CD4-positive, alpha-beta T cell treated with Interleukin-4 for 1 hour (primary cell): ENCODE results near the gene HMG20A.

Source experiments
- DNase-seq, 2 donors: peaks; one replicate each; pipeline ENCODE4 v3.0.0-alpha.2; 2020 to 2022

The HMG20A gene

GRCh38 chr15:77503764-77504163 lies 83.1 kb downstream of the HMG20A start:
- no peak for DNase-seq

- no peak for DNase-seq
Measured at GRCh38 chr15:77504306-77504705, 83.6 kb downstream of the HMG20A start.

- DNase-seq = no peak
Measured at GRCh38 chr15:77504871-77505270, 84.2 kb downstream of the HMG20A start.

GRCh38 chr15:77505556-77505955 lies 84.9 kb downstream of the HMG20A start:
- DNase-seq = no peak

- DNase-seq = no peak
Measured at GRCh38 chr15:77506311-77507142, 85.8 kb downstream of the HMG20A start.

- DNase-seq = no peak
Measured at GRCh38 chr15:77507143-77507897, 86.6 kb downstream of the HMG20A start.

GRCh38 chr15:77507911-77508310 lies 87.2 kb downstream of the HMG20A start:
- DNase-seq = no peak

GRCh38 chr15:77508541-77509243 lies 88.0 kb downstream of the HMG20A start:
- DNase-seq = no peak

- DNase-seq = no peak
Measured at GRCh38 chr15:77510066-77511057, 89.7 kb downstream of the HMG20A start.

- DNase-seq = no peak
Measured at GRCh38 chr15:77511869-77512268, 91.2 kb downstream of the HMG20A start.

- no peak for DNase-seq
Measured at GRCh38 chr15:77513226-77513625, 92.5 kb downstream of the HMG20A start.

- no peak for DNase-seq
Measured at GRCh38 chr15:77514641-77515402, 94.1 kb downstream of the HMG20A start.

- no peak for DNase-seq
Measured at GRCh38 chr15:77515613-77516012, 94.9 kb downstream of the HMG20A start.

GRCh38 chr15:77516076-77516475 lies 95.4 kb downstream of the HMG20A start:
- no peak for DNase-seq

GRCh38 chr15:77516786-77517185 lies 96.1 kb downstream of the HMG20A start:
- no peak for DNase-seq

- DNase-seq = no peak
Measured at GRCh38 chr15:77517579-77517978, 96.9 kb downstream of the HMG20A start.

- DNase-seq = no peak
Measured at GRCh38 chr15:77518458-77518857, 97.8 kb downstream of the HMG20A start.

GRCh38 chr15:77519540-77519939 lies 98.9 kb downstream of the HMG20A start:
- no peak for DNase-seq

- DNase-seq = no peak
Measured at GRCh38 chr15:77521206-77521605, 100.5 kb downstream of the HMG20A start.

GRCh38 chr15:77525400-77525811 lies 104.7 kb downstream of the HMG20A start:
- no peak for DNase-seq

GRCh38 chr15:77525907-77526594 lies 105.4 kb downstream of the HMG20A start:
- DNase-seq = no peak
